ENCODE results near the gene LIMK2. TPM values are rescaled to one million over a fixed set of nuclear protein-coding genes. Genes with fewer than 3 reads are reported as not detected.
A peak's percentile ranks its signal among the peaks of the same experiment; 100 is the strongest.

The LIMK2 gene
- total RNA-seq, 4 donors from 2014 or later: 103 to 229 (median 188) TPM

DNA sequence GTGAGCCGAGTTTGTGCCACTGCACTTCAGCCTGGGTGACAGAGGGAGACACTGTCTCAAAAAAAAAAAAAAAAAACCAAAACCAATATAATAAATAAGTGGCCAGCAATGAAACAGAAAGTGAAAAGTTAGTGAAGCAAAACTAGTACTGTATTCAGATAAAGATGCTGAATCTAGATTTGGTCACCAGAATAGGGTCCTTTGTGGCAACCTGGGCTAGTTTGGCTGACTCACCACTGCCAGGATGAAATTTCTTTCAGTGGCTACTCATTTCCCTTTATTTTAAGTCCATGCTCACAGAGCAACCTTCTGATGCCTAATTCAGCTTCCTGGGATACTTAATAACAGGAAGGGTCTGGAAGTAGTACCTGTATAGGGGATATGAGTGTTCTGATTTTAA lies 26.0 kb downstream of the LIMK2 start:
- no peak for DNase-seq (ENCODE audit: low spot score in 2 of 2)
- Histone ChIP-seq H3K4me1 (peaks cover 3% of the 10 kb centered on the region), H3K4me3 (no peak overlapping the region), H3K27ac (no peak overlapping the region), H3K27me3 (no peaks in the 10 kb centered on the region), H3K9me3 (no peaks in the 10 kb centered on the region), H3K36me3 (no peaks in the 10 kb centered on the region)
- TF ChIP-seq POLR2A (IDR thresholded peaks at IDR 0.05) (no peak), EP300 (IDR thresholded peaks at IDR 0.05) (no peak), POLR2AphosphoS5 (IDR thresholded peaks at IDR 0.05) (no peak)
- TF ChIP-seq, protein P1, sequence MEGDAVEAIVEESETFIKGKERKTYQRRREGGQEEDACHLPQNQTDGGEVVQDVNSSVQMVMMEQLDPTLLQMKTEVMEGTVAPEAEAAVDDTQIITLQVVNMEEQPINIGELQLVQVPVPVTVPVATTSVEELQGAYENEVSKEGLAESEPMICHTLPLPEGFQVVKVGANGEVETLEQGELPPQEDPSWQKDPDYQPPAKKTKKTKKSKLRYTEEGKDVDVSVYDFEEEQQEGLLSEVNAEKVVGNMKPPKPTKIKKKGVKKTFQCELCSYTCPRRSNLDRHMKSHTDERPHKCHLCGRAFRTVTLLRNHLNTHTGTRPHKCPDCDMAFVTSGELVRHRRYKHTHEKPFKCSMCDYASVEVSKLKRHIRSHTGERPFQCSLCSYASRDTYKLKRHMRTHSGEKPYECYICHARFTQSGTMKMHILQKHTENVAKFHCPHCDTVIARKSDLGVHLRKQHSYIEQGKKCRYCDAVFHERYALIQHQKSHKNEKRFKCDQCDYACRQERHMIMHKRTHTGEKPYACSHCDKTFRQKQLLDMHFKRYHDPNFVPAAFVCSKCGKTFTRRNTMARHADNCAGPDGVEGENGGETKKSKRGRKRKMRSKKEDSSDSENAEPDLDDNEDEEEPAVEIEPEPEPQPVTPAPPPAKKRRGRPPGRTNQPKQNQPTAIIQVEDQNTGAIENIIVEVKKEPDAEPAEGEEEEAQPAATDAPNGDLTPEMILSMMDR (IDR thresholded peaks at IDR 0.05): no peak
- 100% methylated on average over 1 of the region's 1 CpG for WGBS

DNA sequence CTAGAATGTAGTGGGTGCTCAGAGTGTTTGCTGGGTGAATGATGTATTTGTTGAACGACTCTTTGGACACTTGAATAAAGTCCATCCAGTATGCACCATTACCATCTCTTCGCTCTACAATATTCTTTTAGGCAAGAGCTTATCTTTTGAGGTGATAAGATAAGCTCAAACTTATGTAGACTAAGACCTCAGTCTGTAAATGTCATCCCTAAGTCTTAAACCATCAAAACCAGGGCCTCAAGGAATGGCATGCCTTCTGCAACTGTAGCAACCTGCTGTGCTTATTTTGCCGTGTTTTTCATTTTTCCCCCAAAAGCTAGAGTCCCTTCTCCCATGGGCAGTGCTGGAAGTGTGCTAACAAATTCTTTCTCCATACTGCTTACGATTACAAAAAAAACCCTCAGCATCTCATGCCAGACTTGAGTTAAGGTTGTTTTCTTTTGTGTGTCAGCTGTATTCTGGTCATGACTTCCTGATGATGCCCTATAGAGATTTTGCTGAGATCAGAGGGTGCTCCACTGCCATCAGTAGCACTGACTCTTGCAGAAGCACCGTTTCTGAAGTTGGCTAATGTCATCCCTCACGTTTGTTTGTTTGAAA lies 27.8 kb downstream of the LIMK2 start:
- Histone ChIP-seq H3K4me1 (peaks cover 10% of the 10 kb centered on the region), H3K27ac (no peak overlapping the region), H3K4me3 (no peak overlapping the region), H3K27me3 (no peaks in the 10 kb centered on the region), H3K36me3 (no peaks in the 10 kb centered on the region), H3K9me3 (no peaks in the 10 kb centered on the region)
- TF ChIP-seq, protein P1 (IDR thresholded peaks at IDR 0.05): no peak
- TF ChIP-seq POLR2AphosphoS5 (IDR thresholded peaks at IDR 0.05) (no peak), POLR2A (IDR thresholded peaks at IDR 0.05) (no peak), EP300 (IDR thresholded peaks at IDR 0.05) (no peak)
- no peak for DNase-seq (ENCODE audit: low spot score in 2 of 2)
- WGBS: 81% methylated on average over 6 of the region's 6 CpGs

DNA sequence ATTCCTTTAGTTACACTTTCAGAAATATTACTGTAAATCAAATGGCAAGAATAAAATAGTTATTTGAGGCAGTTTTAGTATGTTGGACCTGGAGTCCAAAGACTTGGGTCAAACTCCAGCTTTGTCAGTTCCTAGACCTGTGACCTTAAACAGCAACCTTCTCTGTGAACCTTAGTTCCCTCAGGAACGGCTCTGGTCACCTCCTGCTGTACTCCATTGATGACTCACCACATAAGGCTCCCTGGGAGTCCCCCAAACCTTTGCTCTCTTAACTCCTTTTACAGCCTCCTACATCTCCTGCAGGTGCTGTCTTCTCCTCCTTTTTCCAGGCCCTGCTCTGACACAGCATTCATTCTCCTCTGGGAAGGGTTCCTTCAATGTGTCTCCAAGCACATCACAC lies 29.1 kb downstream of the LIMK2 start:
- TF ChIP-seq POLR2AphosphoS5 (IDR thresholded peaks at IDR 0.05) (no peak), EP300 (IDR thresholded peaks at IDR 0.05) (no peak), POLR2A (IDR thresholded peaks at IDR 0.05) (no peak)
- TF ChIP-seq, protein P1 (IDR thresholded peaks at IDR 0.05): no peak
- H3K9me3 ChIP-seq: no peaks in the 10 kb centered on the region
- H3K4me3 ChIP-seq: no peak overlapping the region
- DNase-seq (ENCODE audit: low spot score in 2 of 2): no peak
- no peak overlapping the region for H3K27ac ChIP-seq
- no peaks in the 10 kb centered on the region for H3K36me3 ChIP-seq
- 47% methylated on average over 1 of the region's 1 CpG for WGBS
- H3K27me3 ChIP-seq: no peaks in the 10 kb centered on the region
- peaks cover 10% of the 10 kb centered on the region for H3K4me1 ChIP-seq

DNA sequence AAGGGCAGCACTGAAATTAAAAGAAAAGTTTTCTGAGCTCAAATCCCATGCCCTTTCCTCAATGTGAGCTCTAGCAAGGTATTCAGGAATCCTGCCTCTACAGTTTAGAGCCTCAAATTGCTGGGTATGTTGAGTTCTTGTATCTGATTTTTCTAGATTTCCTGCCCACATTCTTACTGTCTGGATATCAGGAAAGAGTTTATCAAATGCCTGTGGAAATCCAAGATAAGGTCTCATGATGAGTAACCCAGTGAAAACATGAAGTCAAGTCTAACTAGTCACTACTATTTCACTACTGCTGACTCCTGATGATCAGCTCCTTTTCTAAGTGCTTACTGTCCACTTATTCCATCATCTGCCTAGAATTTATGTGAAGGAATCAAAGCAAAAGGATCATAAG lies 29.8 kb downstream of the LIMK2 start:
- Histone ChIP-seq H3K27me3 (no peaks in the 10 kb centered on the region), H3K36me3 (no peaks in the 10 kb centered on the region), H3K4me1 (peaks cover 10% of the 10 kb centered on the region), H3K27ac (no peak overlapping the region), H3K4me3 (no peak overlapping the region), H3K9me3 (no peaks in the 10 kb centered on the region)
- DNase-seq (ENCODE audit: low spot score in 2 of 2): no peak
- TF ChIP-seq POLR2A (IDR thresholded peaks at IDR 0.05): no peak
- TF ChIP-seq EP300 (IDR thresholded peaks at IDR 0.05): no peak
- TF ChIP-seq POLR2AphosphoS5 (IDR thresholded peaks at IDR 0.05): no peak
- TF ChIP-seq, protein P1 (IDR thresholded peaks at IDR 0.05): no peak

DNA sequence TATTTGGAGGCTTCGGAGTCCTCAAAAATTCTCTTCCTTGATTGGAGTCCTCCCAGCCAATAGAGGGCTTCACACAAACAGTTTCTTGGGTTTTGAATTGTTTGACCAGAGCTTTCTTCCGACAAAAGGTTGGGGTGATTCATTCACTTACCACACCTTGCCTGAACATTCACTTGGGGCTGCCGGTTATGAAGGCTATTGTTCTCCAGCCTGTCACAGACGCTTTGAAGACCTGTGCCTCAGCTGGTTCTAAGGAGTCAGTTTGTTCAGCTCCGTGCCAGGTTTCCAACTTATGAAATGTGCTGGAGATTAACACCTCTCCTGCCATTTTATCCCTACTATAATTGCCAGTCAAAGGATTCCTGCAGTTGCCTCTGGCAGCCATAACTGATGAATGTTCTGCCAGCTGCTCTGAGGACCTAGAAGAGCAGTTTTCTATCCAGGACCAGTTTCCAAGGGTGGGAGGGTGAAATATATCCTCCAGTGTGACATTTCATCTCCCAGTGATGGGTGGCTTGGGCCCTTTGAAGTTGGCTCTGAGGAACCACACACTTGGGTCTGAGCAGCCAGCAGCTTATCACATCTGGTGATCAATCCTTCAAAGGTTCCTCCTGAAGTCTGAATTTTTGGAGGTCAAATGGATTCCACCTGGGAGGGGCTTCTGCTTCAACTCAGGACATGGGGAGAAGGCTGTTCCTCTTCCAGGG lies 31.4 kb downstream of the LIMK2 start:
- H3K4me3 ChIP-seq: no peak overlapping the region
- peak overlapping the region; percentile 47 for H3K27ac ChIP-seq
- H3K9me3 ChIP-seq: no peaks in the 10 kb centered on the region
- TF ChIP-seq EP300 (IDR thresholded peaks at IDR 0.05) (no peak), POLR2AphosphoS5 (IDR thresholded peaks at IDR 0.05) (no peak), POLR2A (IDR thresholded peaks at IDR 0.05) (no peak)
- TF ChIP-seq, protein P1 (IDR thresholded peaks at IDR 0.05): no peak
- no peaks in the 10 kb centered on the region for H3K36me3 ChIP-seq
- H3K4me1 ChIP-seq: peaks cover 17% of the 10 kb centered on the region
- no peak for DNase-seq (ENCODE audit: low spot score in 2 of 2)
- 82% methylated on average over 4 of the region's 5 CpGs for WGBS
- H3K27me3 ChIP-seq: no peaks in the 10 kb centered on the region

Data from suprapubic skin (tissue), 4 donors.